ENCODE measurements around the gene IFT43. TPM values are rescaled to one million over a fixed set of nuclear protein-coding genes. Genes with fewer than 3 reads are reported as not detected.

IFT43 gene
- total RNA-seq, 1 donor from 2014 or later, result 36.8 TPM

DNA sequence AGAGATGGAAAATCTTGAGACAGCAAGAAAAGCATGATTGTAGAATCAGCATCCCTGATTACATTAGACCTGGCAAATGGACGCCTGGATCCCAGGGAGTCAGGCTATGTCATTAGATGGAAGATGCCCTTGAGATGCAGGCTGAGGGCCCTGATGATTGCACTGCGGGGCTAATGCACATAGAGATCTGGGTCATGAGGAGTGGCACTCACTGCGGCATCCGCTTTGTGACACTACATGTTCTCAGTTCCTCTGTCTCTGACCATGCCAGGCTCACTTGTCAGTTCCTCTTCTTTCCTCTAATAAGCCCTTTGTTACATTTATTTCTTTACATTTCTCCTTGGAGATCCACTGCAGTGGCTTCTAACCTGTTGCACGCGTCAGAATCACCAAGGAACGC is 96.1 kb downstream of the IFT43 start:
- H3K9me3 Mint-ChIP-seq, result no peaks in the 10 kb centered on the region
- Histone ChIP-seq H3F3A (ENCODE audit: low read depth) (peaks cover 42% of the 10 kb centered on the region), H3K79me2 (ENCODE audit: low read depth) (no peaks in the 10 kb centered on the region), H3K9ac (no peak overlapping the region), H2AFZ (replicated peaks) (no peak overlapping the region), H3K36me3 (no peaks in the 10 kb centered on the region), H3K27me3 (no peaks in the 10 kb centered on the region), H3K4me2 (no peak overlapping the region), H3K4me1 (peaks cover 55% of the 10 kb centered on the region), H3K4me3 (no peak overlapping the region), H3K27ac (no peak overlapping the region), H3K9me3 (ENCODE audit: low read depth) (no peaks in the 10 kb centered on the region), H4K20me1 (ENCODE audit: low read depth) (peaks cover 2% of the 10 kb centered on the region)
- peaks cover 69% of the 10 kb centered on the region for H3K4me1 Mint-ChIP-seq
- H3K27me3 Mint-ChIP-seq (ENCODE audit: insufficient read depth, low read depth), result peaks cover 3% of the 10 kb centered on the region
- no peak for DNase-seq (ENCODE audit: low spot score)
- H3K36me3 Mint-ChIP-seq, result peaks cover 11% of the 10 kb centered on the region
- H3K4me3 Mint-ChIP-seq, result no peak overlapping the region
- TF ChIP-seq, protein P1, sequence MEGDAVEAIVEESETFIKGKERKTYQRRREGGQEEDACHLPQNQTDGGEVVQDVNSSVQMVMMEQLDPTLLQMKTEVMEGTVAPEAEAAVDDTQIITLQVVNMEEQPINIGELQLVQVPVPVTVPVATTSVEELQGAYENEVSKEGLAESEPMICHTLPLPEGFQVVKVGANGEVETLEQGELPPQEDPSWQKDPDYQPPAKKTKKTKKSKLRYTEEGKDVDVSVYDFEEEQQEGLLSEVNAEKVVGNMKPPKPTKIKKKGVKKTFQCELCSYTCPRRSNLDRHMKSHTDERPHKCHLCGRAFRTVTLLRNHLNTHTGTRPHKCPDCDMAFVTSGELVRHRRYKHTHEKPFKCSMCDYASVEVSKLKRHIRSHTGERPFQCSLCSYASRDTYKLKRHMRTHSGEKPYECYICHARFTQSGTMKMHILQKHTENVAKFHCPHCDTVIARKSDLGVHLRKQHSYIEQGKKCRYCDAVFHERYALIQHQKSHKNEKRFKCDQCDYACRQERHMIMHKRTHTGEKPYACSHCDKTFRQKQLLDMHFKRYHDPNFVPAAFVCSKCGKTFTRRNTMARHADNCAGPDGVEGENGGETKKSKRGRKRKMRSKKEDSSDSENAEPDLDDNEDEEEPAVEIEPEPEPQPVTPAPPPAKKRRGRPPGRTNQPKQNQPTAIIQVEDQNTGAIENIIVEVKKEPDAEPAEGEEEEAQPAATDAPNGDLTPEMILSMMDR (IDR thresholded peaks at IDR 0.05), result no peak
- TF ChIP-seq EZH2 (IDR thresholded peaks at IDR 0.05), result no peak
- no peak for TF ChIP-seq EZH2phosphoT487 (IDR thresholded peaks at IDR 0.05)
- H3K27ac Mint-ChIP-seq, result peak overlapping the region; percentile 65

DNA sequence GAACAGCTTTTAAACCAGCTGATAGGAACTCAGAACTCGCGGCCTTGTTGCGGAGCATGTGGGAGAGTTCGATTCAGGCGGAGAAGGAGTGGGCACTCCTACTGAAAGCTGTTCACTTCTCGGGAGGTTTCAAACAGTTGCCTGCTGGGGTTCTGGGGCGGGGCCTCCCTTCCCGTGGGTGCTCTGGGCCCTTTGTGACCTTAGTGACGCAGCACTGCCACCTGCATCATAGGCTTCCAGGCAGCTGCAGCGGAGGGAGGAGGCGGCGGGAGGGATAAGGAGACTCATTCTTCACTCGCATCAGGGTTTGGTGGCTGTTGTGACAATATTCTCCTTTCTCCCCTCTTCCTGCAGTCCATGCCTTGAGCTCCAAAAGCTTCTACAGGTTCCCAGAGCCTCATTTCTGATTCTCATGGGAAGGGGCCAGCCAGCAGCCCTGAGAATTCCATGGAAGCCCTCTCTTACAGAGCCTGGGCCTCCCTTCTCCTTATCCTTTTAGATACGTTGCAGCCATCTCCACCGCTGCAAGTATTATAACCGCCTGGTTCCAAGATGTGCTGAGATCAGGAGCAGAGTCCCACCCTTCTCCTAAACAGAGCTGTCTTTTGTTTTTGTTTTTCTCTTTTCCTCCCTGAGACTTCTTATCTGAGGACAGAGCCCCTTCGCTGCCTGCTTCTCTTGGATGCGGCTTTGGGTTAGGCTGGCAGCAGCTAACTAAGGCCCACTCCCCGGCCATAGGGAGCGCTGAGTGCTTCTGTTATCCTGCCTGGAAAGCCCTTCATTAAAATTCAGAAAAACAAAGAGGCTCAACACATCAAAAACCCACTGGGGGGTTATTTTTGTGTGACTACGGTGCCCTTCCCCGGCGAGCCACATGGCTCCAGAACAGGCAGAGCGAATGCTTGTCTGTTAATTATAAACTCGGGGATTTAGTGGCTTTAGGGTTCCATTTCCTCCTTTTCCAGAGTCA is 98.5 kb downstream of the IFT43 start:
- TF ChIP-seq, protein P1 (IDR thresholded peaks at IDR 0.05), result peak; percentile 9
- no peak for TF ChIP-seq EZH2 (IDR thresholded peaks at IDR 0.05)
- H3K27me3 ChIP-seq, result no peaks in the 10 kb centered on the region
- H3K79me2 ChIP-seq (ENCODE audit: low read depth), result no peaks in the 10 kb centered on the region
- peak overlapping the region; percentile 97 for H3K27ac Mint-ChIP-seq
- H3K4me1 ChIP-seq, result peaks cover 55% of the 10 kb centered on the region
- H3K4me1 Mint-ChIP-seq, result peaks cover 73% of the 10 kb centered on the region
- no peaks in the 10 kb centered on the region for H3K36me3 Mint-ChIP-seq
- H3K9me3 ChIP-seq (ENCODE audit: low read depth), result no peaks in the 10 kb centered on the region
- peaks cover 2% of the 10 kb centered on the region for H3K27me3 Mint-ChIP-seq (ENCODE audit: insufficient read depth, low read depth)
- peaks cover 2% of the 10 kb centered on the region for H4K20me1 ChIP-seq (ENCODE audit: low read depth)
- H3K9me3 Mint-ChIP-seq, result no peaks in the 10 kb centered on the region
- H3K27ac ChIP-seq, result peak overlapping the region; percentile 91
- peak overlapping the region; percentile 23 for H3K4me3 ChIP-seq
- H3F3A ChIP-seq (ENCODE audit: low read depth), result peaks cover 49% of the 10 kb centered on the region
- H3K4me2 ChIP-seq, result peak overlapping the region; percentile 62
- peak; percentile 86 for DNase-seq (ENCODE audit: low spot score)
- no peak overlapping the region for H3K9ac ChIP-seq
- peak overlapping the region; percentile 31 for H3K4me3 Mint-ChIP-seq
- no peak overlapping the region for H2AFZ ChIP-seq (replicated peaks)
- H3K36me3 ChIP-seq, result no peaks in the 10 kb centered on the region

DNA sequence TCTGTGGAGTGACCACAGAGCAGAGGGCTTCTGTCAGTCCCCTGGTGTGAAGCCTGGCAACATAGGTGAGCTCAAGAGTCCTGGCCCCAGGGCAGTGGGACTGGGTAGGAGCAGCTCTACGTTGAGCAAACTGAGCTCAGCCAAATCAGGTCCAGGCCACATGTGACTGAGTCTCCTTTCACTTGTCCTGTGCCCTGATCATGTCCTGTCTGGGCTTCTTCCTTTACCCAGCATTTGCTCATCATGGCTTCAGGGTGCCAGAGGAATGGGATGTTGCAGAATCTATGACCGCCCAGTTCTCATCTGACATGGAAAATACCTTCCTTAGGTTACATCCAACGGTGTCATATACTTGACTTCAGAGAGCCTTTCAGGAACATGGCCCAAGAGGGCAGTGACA is 99.8 kb downstream of the IFT43 start:
- no peak overlapping the region for H3K4me3 ChIP-seq
- H4K20me1 ChIP-seq (ENCODE audit: low read depth), result peaks cover 2% of the 10 kb centered on the region
- no peak overlapping the region for H3K4me3 Mint-ChIP-seq
- H3K9ac ChIP-seq, result no peak overlapping the region
- no peak for TF ChIP-seq EZH2phosphoT487 (IDR thresholded peaks at IDR 0.05)
- no peak for TF ChIP-seq EZH2 (IDR thresholded peaks at IDR 0.05)
- TF ChIP-seq, protein P1 (IDR thresholded peaks at IDR 0.05), result no peak
- H3K27ac ChIP-seq, result no peak overlapping the region
- H3K4me1 Mint-ChIP-seq, result peaks cover 69% of the 10 kb centered on the region
- H3K9me3 Mint-ChIP-seq, result no peaks in the 10 kb centered on the region
- peaks cover 49% of the 10 kb centered on the region for H3F3A ChIP-seq (ENCODE audit: low read depth)
- no peaks in the 10 kb centered on the region for H3K36me3 ChIP-seq
- no peaks in the 10 kb centered on the region for H3K79me2 ChIP-seq (ENCODE audit: low read depth)
- peak overlapping the region; percentile 62 for H3K4me2 ChIP-seq
- no peak overlapping the region for H2AFZ ChIP-seq (replicated peaks)
- H3K4me1 ChIP-seq, result peaks cover 54% of the 10 kb centered on the region
- no peaks in the 10 kb centered on the region for H3K9me3 ChIP-seq (ENCODE audit: low read depth)
- no peaks in the 10 kb centered on the region for H3K36me3 Mint-ChIP-seq
- no peak overlapping the region for H3K27ac Mint-ChIP-seq
- peaks cover 2% of the 10 kb centered on the region for H3K27me3 Mint-ChIP-seq (ENCODE audit: insufficient read depth, low read depth)
- DNase-seq (ENCODE audit: low spot score), result no peak
- H3K27me3 ChIP-seq, result no peaks in the 10 kb centered on the region

All from neural progenitor cell (in vitro differentiated cells).